Motor neuron (in vitro differentiated cells): ENCODE results near the gene RUNX1. TPM values are rescaled to one million over a fixed set of nuclear protein-coding genes. Genes with fewer than 3 reads are reported as not detected.
A peak's percentile ranks its signal among the peaks of the same experiment; 100 is the strongest.

ENCODE experiments used
- ATAC-seq, 8 experiments: fragments of 200-7000 bp; cut with Tn5 transposase; replicated peaks in 6 of 8; 2 replicates each; pipeline ENCODE4 v1.8.0; 2021; ENCODE audit warnings: mild to moderate bottlenecking in 8 of 8, moderate library complexity in 8 of 8
- H3K27ac ChIP-seq, 2 donors: fragments of 250-450 bp; sonication (Bioruptor Pico); 2 replicates each; pipeline ENCODE4 v1.9.0; 2021; ENCODE audit warnings: antibody characterized with exemption in 2 of 2, mild to moderate bottlenecking in 2 of 2, moderate library complexity in 1 of 2
- H3K4me1 ChIP-seq, 2 donors: fragments of 250-450 bp; sonication (Bioruptor Pico); replicated peaks in 1 of 2; 2 replicates each; pipeline ENCODE4 v1.6.1; 2021; ENCODE audit warnings: antibody characterized with exemption in 2 of 2, mild to moderate bottlenecking in 2 of 2, moderate library complexity in 1 of 2
- H3K4me3 ChIP-seq, 5 donors: fragments of 250-450 bp; sonication (Bioruptor Pico); 2 replicates each; pipeline ENCODE4 v1.9.0; 2021; ENCODE audit warnings: antibody characterized with exemption in 5 of 5, mild to moderate bottlenecking in 5 of 5, moderate library complexity in 4 of 5
- WGBS, 10 experiments: fragments of 450-650 bp; shearing (Covaris generic); methylation state at CpG; one replicate each; pipeline ENCODE4 v1.0.0; 2022; 5-methylcytosine and 5-hydroxymethylcytosine counted together
- in situ Hi-C, 9 experiments: fragments of 400-800 bp; cut with MboI; loops; one replicate each; pipeline ENCODE4 v1.15.0; 2021; ENCODE audit warnings: low sequenced_read_pairs in 9 of 9, low pct_unique_long_range_greater_than_20kb in 2 of 9; ENCODE audit not compliant: unreplicated experiment in 9 of 9
- total RNA-seq, 8 experiments: library from RNA; unstranded; fragments of 300-600 nt; gene quantifications; 2 replicates each; pipeline versions ENCODE4 v1.2.3 to v1.2.4, GENCODE V29; 2022

RUNX1 gene
- total RNA-seq, 8 experiments from 2014 or later, result 0.05 to 49.0 (median 3.6) TPM

GRCh38 chr21:34933609-34934335, 115.3 kb downstream of the RUNX1 start:
- no peak overlapping the region for H3K27ac ChIP-seq
- in situ Hi-C loops, result no loop called here
- peak in 2 of 8 experiments; percentile 49 to 63 for ATAC-seq
- H3K4me3 ChIP-seq, result no peak overlapping the region
- WGBS, 10 experiments, result 72 to 100% (median 90%) methylated on average over 1 to 3 of the region's 3 CpGs; no CpG with 5 or more reads in 1 of the 10 experiments
- H3K4me1 ChIP-seq, result peaks cover 4 to 10% of the 10 kb centered on the region in 2 donors

GRCh38 chr21:34932233-34932632, 116.9 kb downstream of the RUNX1 start:
- in situ Hi-C loops, result no loop called here
- no peak for ATAC-seq
- WGBS, 10 experiments, result 77 to 100% (median 92%) methylated on average over 1 to 2 of the region's 2 CpGs; no CpG with 5 or more reads in 1 of the 10 experiments

GRCh38 chr21:34930971-34931370, 118.1 kb downstream of the RUNX1 start:
- in situ Hi-C loops, result no loop called here
- Histone ChIP-seq H3K4me1 (no peaks in the 10 kb centered on the region), H3K27ac (no peak overlapping the region), H3K4me3 (no peak overlapping the region)
- 0 to 100% (median 66%) methylated on average over 1 to 3 of the region's 3 CpGs; no CpG with 5 or more reads in 2 of the 10 experiments for WGBS, 10 experiments
- peak in 1 of 8 experiments; percentile 35 for ATAC-seq

More at GRCh38 chr21:34932233-34932632, 116.9 kb downstream of the RUNX1 start:
- no peak overlapping the region for H3K27ac ChIP-seq
- H3K4me3 ChIP-seq, result no peak overlapping the region
- H3K4me1 ChIP-seq, result peaks cover 4% of the 10 kb centered on the region in 2 donors

- ATAC-seq, result no peak
- Histone ChIP-seq H3K4me3 (no peak overlapping the region), H3K4me1 (no peaks in the 10 kb centered on the region), H3K27ac (no peak overlapping the region)
- WGBS, 10 experiments, result 40 to 90% (median 73%) methylated on average over 1 to 4 of the region's 4 CpGs; no CpG with 5 or more reads in 2 of the 10 experiments
- in situ Hi-C loops, result no loop called here
Observed at GRCh38 chr21:34928637-34929036, 120.5 kb downstream of the RUNX1 start.

- no peak overlapping the region for H3K27ac ChIP-seq
- WGBS, 10 experiments, result 57 to 100% (median 85%) methylated on average over 1 to 2 of the region's 2 CpGs; no CpG with 5 or more reads in 2 of the 10 experiments
- no peak for ATAC-seq
- no peak overlapping the region for H3K4me3 ChIP-seq
- no peaks in the 10 kb centered on the region for H3K4me1 ChIP-seq
- in situ Hi-C loops, result no loop called here
Observed at GRCh38 chr21:34927992-34928391, 121.1 kb downstream of the RUNX1 start.

GRCh38 chr21:34926803-34927467, 122.2 kb downstream of the RUNX1 start:
- no peak for ATAC-seq
- Histone ChIP-seq H3K4me1 (no peaks in the 10 kb centered on the region), H3K27ac (no peak overlapping the region), H3K4me3 (no peak overlapping the region)
- in situ Hi-C loops, result no loop called here
- WGBS, 10 experiments, result 46 to 100% (median 73%) methylated on average over 1 to 6 of the region's 6 CpGs; no CpG with 5 or more reads in 1 of the 10 experiments

- ATAC-seq, result no peak
- H3K4me3 ChIP-seq, result no peak overlapping the region
- no peak overlapping the region for H3K27ac ChIP-seq
- no peaks in the 10 kb centered on the region for H3K4me1 ChIP-seq
- WGBS, 10 experiments, result 41 to 89% (median 80%) methylated on average over 2 to 4 of the region's 4 CpGs; no CpG with 5 or more reads in 1 of the 10 experiments
- in situ Hi-C loops, result no loop called here
Observed at GRCh38 chr21:34925597-34925996, 123.5 kb downstream of the RUNX1 start.

GRCh38 chr21:34924771-34925419, 124.2 kb downstream of the RUNX1 start:
- ATAC-seq, result peak in 1 of 8 experiments; percentile 28
- Histone ChIP-seq H3K4me1 (no peaks in the 10 kb centered on the region), H3K4me3 (no peak overlapping the region), H3K27ac (no peak overlapping the region)
- 50 to 100% (median 85%) methylated on average over 1 of the region's 1 CpG; no CpG with 5 or more reads in 4 of the 10 experiments for WGBS, 10 experiments
- in situ Hi-C loops, result no loop called here

- WGBS, 10 experiments, result 40 to 82% (median 73%) methylated on average over 1 to 3 of the region's 3 CpGs; no CpG with 5 or more reads in 4 of the 10 experiments
- in situ Hi-C loops, result no loop called here
Observed at GRCh38 chr21:34924194-34924593, 124.9 kb downstream of the RUNX1 start.

GRCh38 chr21:34923626-34924025, 125.5 kb downstream of the RUNX1 start:
- no peak for ATAC-seq
- no peak overlapping the region for H3K27ac ChIP-seq
- 40 to 100% (median 83%) methylated on average over 1 to 4 of the region's 4 CpGs; no CpG with 5 or more reads in 3 of the 10 experiments for WGBS, 10 experiments
- no peaks in the 10 kb centered on the region for H3K4me1 ChIP-seq
- no peak overlapping the region for H3K4me3 ChIP-seq
- in situ Hi-C loops, result no loop called here

More at GRCh38 chr21:34924194-34924593, 124.9 kb downstream of the RUNX1 start:
- Histone ChIP-seq H3K4me1 (no peaks in the 10 kb centered on the region), H3K27ac (no peak overlapping the region), H3K4me3 (no peak overlapping the region)
- ATAC-seq, result no peak

GRCh38 chr21:34923202-34923601, 125.9 kb downstream of the RUNX1 start:
- H3K4me1 ChIP-seq, result no peaks in the 10 kb centered on the region
- 0 to 93% (median 78%) methylated on average over 1 to 4 of the region's 4 CpGs; no CpG with 5 or more reads in 1 of the 10 experiments for WGBS, 10 experiments
- H3K27ac ChIP-seq, result no peak overlapping the region
- no peak for ATAC-seq
- in situ Hi-C loops, result no loop called here
- H3K4me3 ChIP-seq, result no peak overlapping the region

GRCh38 chr21:34922479-34922878, 126.6 kb downstream of the RUNX1 start:
- in situ Hi-C loops, result no loop called here

GRCh38 chr21:34921151-34921550, 128.0 kb downstream of the RUNX1 start:
- ATAC-seq, result no peak
- Histone ChIP-seq H3K4me3 (no peak overlapping the region), H3K4me1 (no peaks in the 10 kb centered on the region), H3K27ac (no peak overlapping the region)
- in situ Hi-C loops, result no loop called here

More at GRCh38 chr21:34922479-34922878, 126.6 kb downstream of the RUNX1 start:
- Histone ChIP-seq H3K4me1 (no peaks in the 10 kb centered on the region), H3K4me3 (no peak overlapping the region), H3K27ac (no peak overlapping the region)
- ATAC-seq, result no peak
